MCF 10A (cell line): ENCODE measurements around the gene ZNF683. TPM values are rescaled to one million over a fixed set of nuclear protein-coding genes. Genes with fewer than 3 reads are reported as not detected.

Experiments used
- BruUV-seq: library from RNA; stranded (reverse); fragments of 400-500 nt; replicated peaks from 2 replicates; lab custom pipeline; 2021; lab: Mats Ljungman, UMichigan
- CTCF ChIA-PET: fragments of 300-600 bp; sonication (Branson Sonifier 250); formaldehyde crosslinking; extraction: SDS; loops from one replicate; lab custom pipeline; 2021; ENCODE audit warnings: antibody characterized with exemption, inconsistent platforms; lab: Yijun Ruan, JAX
- POLR2A ChIA-PET: fragments of 300-600, 350-650 bp; sonication (Branson Sonifier 250); formaldehyde crosslinking; extraction: SDS; loops from one replicate; lab custom pipeline; 2020; ENCODE audit warnings: antibody characterized with exemption, inconsistent platforms; lab: Yijun Ruan, JAX
- DNase-seq: peaks from one replicate; pipeline ENCODE4 v3.0.0-alpha.2; 2018; ENCODE audit not compliant: unreplicated experiment
- H3K27ac Mint-ChIP-seq: one replicate; pipeline ENCODE4 v1.8.0; 2022; ENCODE audit warnings: mild to moderate bottlenecking, low read depth, mixed read lengths; ENCODE audit not compliant: unreplicated experiment
- H3K27me3 Mint-ChIP-seq: one replicate; pipeline ENCODE4 v1.8.0; 2022; ENCODE audit warnings: mixed read lengths; ENCODE audit not compliant: insufficient read depth, unreplicated experiment
- H3K36me3 Mint-ChIP-seq: one replicate; pipeline ENCODE4 v1.8.0; 2022; ENCODE audit warnings: mild to moderate bottlenecking, moderate library complexity, mixed read lengths; ENCODE audit not compliant: insufficient read depth, unreplicated experiment
- H3K4me1 Mint-ChIP-seq: one replicate; pipeline ENCODE4 v1.8.0; 2022; ENCODE audit warnings: mixed read lengths; ENCODE audit not compliant: insufficient read depth, unreplicated experiment
- H3K4me3 Mint-ChIP-seq: one replicate; pipeline ENCODE4 v1.8.0; 2022; ENCODE audit warnings: mild to moderate bottlenecking, moderate library complexity, mixed read lengths; ENCODE audit not compliant: unreplicated experiment
- H3K9me3 Mint-ChIP-seq: one replicate; pipeline ENCODE4 v1.8.0; 2022; ENCODE audit warnings: mixed read lengths; ENCODE audit not compliant: unreplicated experiment
- intact Hi-C: fragments of 100-400 bp; cut with micrococcal nuclease; formaldehyde crosslinking; loops from 2 replicates; pipeline ENCODE4 v1.14.1; 2022
- total RNA-seq: library from RNA; stranded (reverse); gene quantifications from 2 replicates; pipeline ENCODE4 v1.2.3, GENCODE V29; 2022
- TF ChIP-seq, protein P1 (sequence below): fragments of 200-600 bp; IDR thresholded peaks from one replicate; pipeline ENCODE4 v1.8.0; 2022; ENCODE audit warnings: antibody characterized with exemption, mild to moderate bottlenecking; ENCODE audit not compliant: unreplicated experiment

The ZNF683 gene
- total RNA-seq, 1 experiment from 2014 or later: not detected

DNA sequence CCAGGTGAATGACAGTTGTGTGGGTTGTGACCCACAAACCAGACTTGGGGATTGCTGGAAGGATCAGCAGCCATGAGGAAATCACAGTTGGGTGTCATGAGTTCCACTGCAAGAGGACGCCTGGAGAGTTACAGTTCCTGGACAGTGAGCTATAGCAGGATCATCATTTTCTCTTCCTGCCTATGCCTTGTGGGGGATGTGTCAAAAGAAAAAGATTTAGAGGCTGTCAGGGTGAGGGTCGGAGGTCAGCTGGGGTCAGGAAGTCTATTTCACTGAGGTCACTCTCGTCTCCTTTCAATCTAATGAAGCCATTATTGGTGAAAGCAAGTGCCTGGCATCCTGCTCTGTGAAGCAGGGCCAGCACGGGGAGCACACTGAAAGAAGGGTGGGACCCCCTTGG is 31.1 kb upstream of the ZNF683 start:
- ChIA-PET CTCF (interaction anchor here (3.8 kb wide), 1 partner anchor 13 kb away, joined by 26 read pairs; no protein-coding TSS in a partner anchor), POLR2A (no interaction called here)
- TF ChIP-seq, protein P1, sequence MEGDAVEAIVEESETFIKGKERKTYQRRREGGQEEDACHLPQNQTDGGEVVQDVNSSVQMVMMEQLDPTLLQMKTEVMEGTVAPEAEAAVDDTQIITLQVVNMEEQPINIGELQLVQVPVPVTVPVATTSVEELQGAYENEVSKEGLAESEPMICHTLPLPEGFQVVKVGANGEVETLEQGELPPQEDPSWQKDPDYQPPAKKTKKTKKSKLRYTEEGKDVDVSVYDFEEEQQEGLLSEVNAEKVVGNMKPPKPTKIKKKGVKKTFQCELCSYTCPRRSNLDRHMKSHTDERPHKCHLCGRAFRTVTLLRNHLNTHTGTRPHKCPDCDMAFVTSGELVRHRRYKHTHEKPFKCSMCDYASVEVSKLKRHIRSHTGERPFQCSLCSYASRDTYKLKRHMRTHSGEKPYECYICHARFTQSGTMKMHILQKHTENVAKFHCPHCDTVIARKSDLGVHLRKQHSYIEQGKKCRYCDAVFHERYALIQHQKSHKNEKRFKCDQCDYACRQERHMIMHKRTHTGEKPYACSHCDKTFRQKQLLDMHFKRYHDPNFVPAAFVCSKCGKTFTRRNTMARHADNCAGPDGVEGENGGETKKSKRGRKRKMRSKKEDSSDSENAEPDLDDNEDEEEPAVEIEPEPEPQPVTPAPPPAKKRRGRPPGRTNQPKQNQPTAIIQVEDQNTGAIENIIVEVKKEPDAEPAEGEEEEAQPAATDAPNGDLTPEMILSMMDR: no peak
- H3K27me3 Mint-ChIP-seq: peaks cover 6% of the 10 kb centered on the region
- H3K4me1 Mint-ChIP-seq: peaks cover 8% of the 10 kb centered on the region
- H3K9me3 Mint-ChIP-seq: no peaks in the 10 kb centered on the region
- H3K36me3 Mint-ChIP-seq: no peaks in the 10 kb centered on the region
- DNase-seq: no peak
- intact Hi-C loops: no loop called here
- no peak overlapping the region for H3K4me3 Mint-ChIP-seq
- H3K27ac Mint-ChIP-seq: no peak overlapping the region
- BruUV-seq: no TSS peak

DNA sequence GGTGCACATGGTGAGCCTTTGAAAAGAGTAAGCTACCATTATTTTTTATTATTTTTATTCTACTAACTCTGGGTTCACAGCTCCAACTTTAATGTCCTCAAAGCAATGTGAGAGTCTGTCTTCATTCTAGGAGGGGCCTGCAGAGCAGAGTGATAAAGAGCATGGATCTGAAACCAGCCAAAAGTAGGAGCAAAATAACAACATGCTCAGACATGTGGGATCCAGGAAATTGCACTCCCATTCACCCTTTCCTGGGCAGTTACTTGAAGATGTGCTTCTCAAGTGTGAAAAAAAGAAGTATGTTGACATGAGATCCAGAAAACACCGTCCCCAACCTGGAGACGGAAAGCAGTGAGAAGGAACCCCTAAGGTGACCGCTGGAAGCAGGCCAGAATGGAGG is 29.3 kb upstream of the ZNF683 start:
- peaks cover 6% of the 10 kb centered on the region for H3K4me1 Mint-ChIP-seq
- intact Hi-C loops: no loop called here
- no peak for DNase-seq
- BruUV-seq: no TSS peak
- no peak overlapping the region for H3K27ac Mint-ChIP-seq
- TF ChIP-seq, protein P1: no peak
- no peak overlapping the region for H3K4me3 Mint-ChIP-seq
- POLR2A ChIA-PET: interaction anchor here (1.1 kb wide), 1 partner anchor 24 kb away, joined by 3 read pairs; no protein-coding TSS in a partner anchor
- CTCF ChIA-PET: interaction anchor here (0.7 to 1.2 kb wide), 4 partner anchors 10 to 399 kb away, joined by 3 to 6 read pairs (median 3); no protein-coding TSS in a partner anchor
- no peaks in the 10 kb centered on the region for H3K9me3 Mint-ChIP-seq
- no peaks in the 10 kb centered on the region for H3K36me3 Mint-ChIP-seq
- no peaks in the 10 kb centered on the region for H3K27me3 Mint-ChIP-seq

DNA sequence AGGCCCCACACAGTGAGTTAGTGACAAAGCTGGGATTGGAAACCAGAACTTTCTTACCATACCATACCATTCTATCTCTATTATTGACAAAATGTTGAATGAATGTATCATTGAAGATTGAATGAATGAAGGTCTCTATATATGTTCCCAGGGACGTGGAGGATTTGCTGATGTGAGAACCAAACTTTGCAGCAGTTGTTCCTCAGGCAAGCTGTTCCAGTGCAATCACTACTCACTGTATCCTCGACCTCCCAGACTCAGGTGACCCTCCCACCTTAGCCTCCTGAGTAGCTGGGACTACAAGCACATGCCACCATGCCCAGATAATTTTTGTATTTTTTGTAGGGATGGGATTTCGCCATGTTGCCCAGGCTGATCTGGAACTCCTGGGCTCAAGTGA is 26.5 kb upstream of the ZNF683 start:
- TF ChIP-seq, protein P1: no peak
- intact Hi-C loops: no loop called here
- H3K4me1 Mint-ChIP-seq: peaks cover 6% of the 10 kb centered on the region
- H3K27ac Mint-ChIP-seq: no peak overlapping the region
- H3K27me3 Mint-ChIP-seq: no peaks in the 10 kb centered on the region
- H3K36me3 Mint-ChIP-seq: no peaks in the 10 kb centered on the region
- no TSS peak for BruUV-seq
- CTCF ChIA-PET: interaction anchor here (0.7 to 1.1 kb wide), 2 partner anchors 77 to 141 kb away, joined by 3 read pairs; no protein-coding TSS in a partner anchor
- DNase-seq: no peak
- POLR2A ChIA-PET: no interaction called here
- H3K9me3 Mint-ChIP-seq: no peaks in the 10 kb centered on the region
- no peak overlapping the region for H3K4me3 Mint-ChIP-seq

DNA sequence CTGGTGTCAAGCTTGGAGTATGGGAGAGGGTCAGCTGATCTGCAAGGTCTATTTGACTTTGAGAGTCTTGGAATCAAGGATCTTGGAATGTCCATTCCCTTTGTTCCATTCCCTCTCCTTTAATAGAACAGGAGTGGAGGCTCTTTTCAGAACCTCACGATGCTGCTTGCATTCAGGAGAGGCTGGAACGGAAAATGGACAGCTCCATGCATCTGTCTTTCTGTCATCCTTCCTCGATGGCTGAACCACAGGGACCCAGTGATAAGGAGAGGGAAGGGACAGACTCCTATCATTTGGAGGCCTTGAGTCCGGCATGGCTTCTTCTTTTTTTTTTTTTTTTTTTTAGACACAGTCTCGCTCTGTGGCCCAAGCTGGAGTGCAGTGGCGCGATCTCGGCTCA is 23.2 kb upstream of the ZNF683 start:
- H3K27me3 Mint-ChIP-seq: no peaks in the 10 kb centered on the region

More for the DNA sequence above, 23.2 kb upstream of the ZNF683 start:
- Mint-ChIP-seq H3K27ac (no peak overlapping the region), H3K4me3 (no peak overlapping the region), H3K9me3 (no peaks in the 10 kb centered on the region), H3K4me1 (peaks cover 6% of the 10 kb centered on the region), H3K36me3 (no peaks in the 10 kb centered on the region)
- DNase-seq: no peak
- no TSS peak for BruUV-seq
- POLR2A ChIA-PET: interaction anchor here (0.7 kb wide), 1 partner anchor 59 kb away, joined by 3 read pairs; no protein-coding TSS in a partner anchor
- TF ChIP-seq, protein P1: no peak
- CTCF ChIA-PET: interaction anchor here (0.6 to 3.7 kb wide), 9 partner anchors 17 to 412 kb away, joined by 3 to 16 read pairs (median 3); no protein-coding TSS in a partner anchor
- intact Hi-C loops: no loop called here
